Breast epithelium (tissue), 4 donors: ENCODE data around the gene DPP8. TPM values are rescaled to one million over a fixed set of nuclear protein-coding genes. Genes with fewer than 3 reads are reported as not detected.

Experiments
- DNase-seq, 2 donors: peaks; one replicate each; pipeline ENCODE4 v3.0.0-alpha.2; 2019; ENCODE audit warnings: low spot score in 2 of 2
- H3K27ac ChIP-seq, 2 donors: fragments of 200-600 bp; sonication (generic) in 1 of 2; one replicate each; pipeline ENCODE4 v1.5.1; 2016 to 2019; ENCODE audit warnings: mild to moderate bottlenecking in 1 of 2
- H3K27me3 ChIP-seq, 2 donors: fragments of 200-600 bp; sonication (generic) in 1 of 2; one replicate each; pipeline versions ENCODE4 v1.5.1 to v1.6.0; 2017 to 2019; ENCODE audit warnings: control low read depth in 1 of 2, mild to moderate bottlenecking in 1 of 2
- H3K36me3 ChIP-seq: fragments of 200-600 bp; one replicate; pipeline ENCODE4 v1.5.1; 2019
- H3K4me1 ChIP-seq, 2 donors: fragments of 200-600 bp; sonication (generic); one replicate each; pipeline ENCODE4 v1.5.1; 2016 to 2019; ENCODE audit warnings: control low read depth in 1 of 2
- H3K4me3 ChIP-seq, 3 donors: fragments of 200-600 bp; sonication (generic); 1 replicate in 2 of 3; 2 replicates in 1 of 3; pipeline ENCODE4 v1.5.1; 2016 to 2019; ENCODE audit warnings: mild to moderate bottlenecking in 3 of 3, moderate library complexity in 2 of 3
- H3K9me3 ChIP-seq, 2 donors: fragments of 200-600 bp; sonication (generic) in 1 of 2; one replicate each; pipeline ENCODE4 v1.5.1; 2016 to 2019; ENCODE audit warnings: control low read depth in 1 of 2
- CTCF ChIP-seq, 3 donors: fragments of 450-650 bp; IDR thresholded peaks; one replicate each; pipeline ENCODE4 v1.5.1; 2016 to 2017; ENCODE audit warnings: antibody characterized with exemption in 3 of 3, mild to moderate bottlenecking in 3 of 3, moderate library complexity in 3 of 3
- POLR2A ChIP-seq: fragments of 450-650 bp; IDR thresholded peaks from one replicate; pipeline ENCODE4 v1.6.1; 2016; ENCODE audit warnings: antibody characterized with exemption, mild to moderate bottlenecking, moderate library complexity
- POLR2AphosphoS5 ChIP-seq, 3 donors: sonication (generic); formaldehyde crosslinking; IDR thresholded peaks; one replicate each; pipeline ENCODE4 v1.6.1; 2017; ENCODE audit warnings: antibody characterized with exemption in 3 of 3
- intact Hi-C: fragments of 100-400 bp; cut with DNase I; formaldehyde crosslinking; loops from one replicate; pipeline ENCODE4 v1.15.1; 2023; ENCODE audit warnings: low total_unique reads
- total RNA-seq, 3 donors: library from RNA; depleted of rRNA; stranded (reverse); fragments of >200 nt; gene quantifications; one replicate each; pipeline ENCODE4 v1.1.0, GENCODE V29; 2016

Gene DPP8
- total RNA-seq, 3 donors from 2014 or later, result 35.0 to 47.0 (median 42.6) TPM

- H3K9me3 ChIP-seq, result no peaks in the 10 kb centered on the region
- H3K27me3 ChIP-seq, result no peaks in the 10 kb centered on the region
- DNase-seq, result no peak
- no peaks in the 10 kb centered on the region for H3K36me3 ChIP-seq
- no peaks in the 10 kb centered on the region for H3K4me1 ChIP-seq
- no peak for TF ChIP-seq POLR2AphosphoS5 (IDR thresholded peaks at IDR 0.05)
- TF ChIP-seq POLR2A, result no peak
- no peak for TF ChIP-seq CTCF (IDR thresholded peaks at IDR 0.05)
- H3K4me3 ChIP-seq, result no peak overlapping the region
- H3K27ac ChIP-seq, result no peak overlapping the region
- intact Hi-C loops, result no loop called here
Measured at GRCh38 chr15:65413051-65413759, 104.3 kb downstream of the DPP8 start.

GRCh38 chr15:65412556-65412955 lies 104.9 kb downstream of the DPP8 start:
- intact Hi-C loops, result no loop called here

GRCh38 chr15:65411465-65412071 lies 105.9 kb downstream of the DPP8 start:
- TF ChIP-seq POLR2AphosphoS5 (IDR thresholded peaks at IDR 0.05) (no peak), CTCF (IDR thresholded peaks at IDR 0.05) (no peak), POLR2A (no peak)
- Histone ChIP-seq H3K36me3 (no peaks in the 10 kb centered on the region), H3K4me3 (no peak overlapping the region), H3K9me3 (no peaks in the 10 kb centered on the region), H3K27ac (no peak overlapping the region), H3K4me1 (no peaks in the 10 kb centered on the region), H3K27me3 (no peaks in the 10 kb centered on the region)
- DNase-seq, result no peak
- intact Hi-C loops, result no loop called here

More at GRCh38 chr15:65412556-65412955, 104.9 kb downstream of the DPP8 start:
- H3K4me3 ChIP-seq, result no peak overlapping the region
- TF ChIP-seq POLR2AphosphoS5 (IDR thresholded peaks at IDR 0.05), result no peak
- no peak for TF ChIP-seq CTCF (IDR thresholded peaks at IDR 0.05)
- no peak for TF ChIP-seq POLR2A
- H3K36me3 ChIP-seq, result no peaks in the 10 kb centered on the region
- H3K4me1 ChIP-seq, result no peaks in the 10 kb centered on the region
- DNase-seq, result no peak
- H3K27ac ChIP-seq, result no peak overlapping the region
- H3K27me3 ChIP-seq, result no peaks in the 10 kb centered on the region
- no peaks in the 10 kb centered on the region for H3K9me3 ChIP-seq

- no peaks in the 10 kb centered on the region for H3K27me3 ChIP-seq
- H3K27ac ChIP-seq, result no peak overlapping the region
- no peak overlapping the region for H3K4me3 ChIP-seq
- TF ChIP-seq CTCF (IDR thresholded peaks at IDR 0.05) (no peak), POLR2AphosphoS5 (IDR thresholded peaks at IDR 0.05) (no peak), POLR2A (no peak)
- DNase-seq, result no peak
- intact Hi-C loops, result no loop called here
- H3K9me3 ChIP-seq, result no peaks in the 10 kb centered on the region
- no peaks in the 10 kb centered on the region for H3K4me1 ChIP-seq
- no peaks in the 10 kb centered on the region for H3K36me3 ChIP-seq
Measured at GRCh38 chr15:65410972-65411371, 106.5 kb downstream of the DPP8 start.

GRCh38 chr15:65410036-65410435 lies 107.5 kb downstream of the DPP8 start:
- intact Hi-C loops, result no loop called here
- H3K4me1 ChIP-seq, result no peaks in the 10 kb centered on the region
- DNase-seq, result no peak
- H3K27me3 ChIP-seq, result no peaks in the 10 kb centered on the region
- H3K4me3 ChIP-seq, result no peak overlapping the region
- no peak overlapping the region for H3K27ac ChIP-seq
- no peaks in the 10 kb centered on the region for H3K36me3 ChIP-seq
- TF ChIP-seq POLR2AphosphoS5 (IDR thresholded peaks at IDR 0.05) (no peak), POLR2A (no peak), CTCF (IDR thresholded peaks at IDR 0.05) (no peak)
- no peaks in the 10 kb centered on the region for H3K9me3 ChIP-seq
